Upper lobe of left lung (tissue), 6 donors: ENCODE data around the gene VGF. TPM values are rescaled to one million over a fixed set of nuclear protein-coding genes. Genes with fewer than 3 reads are reported as not detected.
A peak's percentile ranks its signal among the peaks of the same experiment; 100 is the strongest.
"Not testable (repeated sequence)": the region's sequence is repeated elsewhere in the genome, so short reads cannot be mapped to it uniquely, and the experiment has no call there.

Experiments used
- ATAC-seq, 2 donors: fragments of 200-7000 bp; cut with Tn5 transposase; one replicate each; pipeline ENCODE4 v1.9.1; 2022; ENCODE audit warnings: mild to moderate bottlenecking in 2 of 2, moderate library complexity in 2 of 2; ENCODE audit not compliant: low FRiP score in 2 of 2
- DNase-seq, 2 donors: peaks; one replicate each; pipeline ENCODE4 v3.0.0-alpha.2; 2019 to 2020
- H3K27ac ChIP-seq, 4 donors: fragments of 200-600 bp; sonication (generic); one replicate each; pipeline ENCODE4 v1.5.1; 2016 to 2019
- H3K27me3 ChIP-seq, 4 donors: fragments of 200-600 bp; sonication (generic); one replicate each; pipeline ENCODE4 v1.5.1; 2017 to 2019
- H3K36me3 ChIP-seq, 4 donors: fragments of 200-600 bp; sonication (generic); one replicate each; pipeline ENCODE4 v1.5.1; 2016 to 2019
- H3K4me1 ChIP-seq, 4 donors: fragments of 200-600 bp; sonication (generic); one replicate each; pipeline ENCODE4 v1.5.1; 2018 to 2019
- H3K4me3 ChIP-seq, 4 donors: fragments of 200-600 bp; sonication (generic); one replicate each; pipeline ENCODE4 v1.5.1; 2017 to 2019; ENCODE audit warnings: mild to moderate bottlenecking in 2 of 4, moderate library complexity in 1 of 4
- H3K9me3 ChIP-seq, 4 donors: fragments of 200-600 bp; sonication (generic); one replicate each; pipeline ENCODE4 v1.5.1; 2018 to 2019
- EP300 ChIP-seq, 4 donors: sonication (generic); formaldehyde crosslinking; IDR thresholded peaks; one replicate each; pipeline ENCODE4 v1.5.1; 2017; ENCODE audit warnings: antibody characterized with exemption in 4 of 4, control low read depth in 2 of 4
- POLR2A ChIP-seq, 4 donors: fragments of 450-650 bp; IDR thresholded peaks; one replicate each; pipeline ENCODE4 v1.5.1; 2016 to 2017; ENCODE audit warnings: antibody characterized with exemption in 4 of 4, mild to moderate bottlenecking in 2 of 4
- POLR2AphosphoS5 ChIP-seq, 2 donors: sonication (generic); formaldehyde crosslinking; IDR thresholded peaks; one replicate each; pipeline ENCODE4 v1.5.1; 2017; ENCODE audit warnings: antibody characterized with exemption in 2 of 2
- WGBS, 2 donors: methylation state at CpG; one replicate each; pipeline ENCODE4 v1.1.5; 2017 to 2018; 5-methylcytosine and 5-hydroxymethylcytosine counted together
- total RNA-seq, 6 donors: library from RNA; depleted of rRNA in 4 of 6; stranded (reverse); fragments of >200 nt in 4 of 6; gene quantifications; one replicate each; pipeline versions ENCODE4 v1.1.0 to v1.2.1, GENCODE V29; 2016 to 2021
- TF ChIP-seq, protein P1 (sequence below), 6 experiments: fragments of 450-650 bp in 4 of 6; fragments of 200-600 bp in 2 of 6; sonication (generic) in 2 of 6; IDR thresholded peaks; one replicate each; pipeline ENCODE4 v1.5.1; 2016 to 2019; ENCODE audit warnings: antibody characterized with exemption in 6 of 6
- donor health status: DM: no; HTN: no; CAD: no; lungs with moderate emphysema.
- donor health status: DM: no; HTN: yes; CAD: no; lungs with severe emphysema.

VGF gene
- total RNA-seq, 6 donors from 2014 or later, result 0.24 to 0.33 TPM; not detected in 4

DNA sequence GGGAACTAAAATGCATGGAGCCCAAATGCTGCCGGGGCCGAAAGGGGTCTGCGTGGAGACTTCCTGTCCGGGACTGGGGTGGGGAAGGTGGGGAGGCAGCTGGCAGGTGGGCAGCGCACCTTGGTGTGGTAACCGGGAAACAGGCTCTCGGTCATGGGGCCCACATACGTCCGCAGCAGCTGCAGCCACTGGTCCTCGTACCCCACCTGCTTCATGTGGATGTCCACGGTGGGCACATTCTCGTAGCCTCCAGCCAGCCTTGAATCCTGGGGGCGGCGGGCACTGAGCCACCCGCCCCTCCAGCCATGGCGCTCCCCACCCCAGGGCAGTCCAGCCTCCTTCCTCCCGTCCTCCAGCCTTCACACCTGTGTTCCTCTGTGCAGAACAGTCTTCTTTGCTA, 42.1 kb upstream of the VGF start:
- Histone ChIP-seq H3K27me3 (peaks cover 0 to 3% (median 1%) of the 10 kb centered on the region in 4 donors), H3K27ac (no peak overlapping the region), H3K4me3 (no peak overlapping the region), H3K36me3 (peaks cover 9 to 66% (median 52%) of the 10 kb centered on the region in 4 donors), H3K9me3 (no peaks in the 10 kb centered on the region), H3K4me1 (peaks cover 0 to under 1% (median 0%) of the 10 kb centered on the region in 4 donors)
- WGBS, 2 donors, result 93 to 95% methylated on average over 17 of the region's 17 CpGs
- ATAC-seq (peak in 1 of 2 donors; percentile 3), DNase-seq (no peak)
- TF ChIP-seq EP300 (IDR thresholded peaks at IDR 0.05), result no peak
- TF ChIP-seq, protein P1, sequence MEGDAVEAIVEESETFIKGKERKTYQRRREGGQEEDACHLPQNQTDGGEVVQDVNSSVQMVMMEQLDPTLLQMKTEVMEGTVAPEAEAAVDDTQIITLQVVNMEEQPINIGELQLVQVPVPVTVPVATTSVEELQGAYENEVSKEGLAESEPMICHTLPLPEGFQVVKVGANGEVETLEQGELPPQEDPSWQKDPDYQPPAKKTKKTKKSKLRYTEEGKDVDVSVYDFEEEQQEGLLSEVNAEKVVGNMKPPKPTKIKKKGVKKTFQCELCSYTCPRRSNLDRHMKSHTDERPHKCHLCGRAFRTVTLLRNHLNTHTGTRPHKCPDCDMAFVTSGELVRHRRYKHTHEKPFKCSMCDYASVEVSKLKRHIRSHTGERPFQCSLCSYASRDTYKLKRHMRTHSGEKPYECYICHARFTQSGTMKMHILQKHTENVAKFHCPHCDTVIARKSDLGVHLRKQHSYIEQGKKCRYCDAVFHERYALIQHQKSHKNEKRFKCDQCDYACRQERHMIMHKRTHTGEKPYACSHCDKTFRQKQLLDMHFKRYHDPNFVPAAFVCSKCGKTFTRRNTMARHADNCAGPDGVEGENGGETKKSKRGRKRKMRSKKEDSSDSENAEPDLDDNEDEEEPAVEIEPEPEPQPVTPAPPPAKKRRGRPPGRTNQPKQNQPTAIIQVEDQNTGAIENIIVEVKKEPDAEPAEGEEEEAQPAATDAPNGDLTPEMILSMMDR (IDR thresholded peaks at IDR 0.05), result no peak
- no peak for TF ChIP-seq POLR2A (IDR thresholded peaks at IDR 0.05)
- TF ChIP-seq POLR2AphosphoS5 (IDR thresholded peaks at IDR 0.05), result no peak

DNA sequence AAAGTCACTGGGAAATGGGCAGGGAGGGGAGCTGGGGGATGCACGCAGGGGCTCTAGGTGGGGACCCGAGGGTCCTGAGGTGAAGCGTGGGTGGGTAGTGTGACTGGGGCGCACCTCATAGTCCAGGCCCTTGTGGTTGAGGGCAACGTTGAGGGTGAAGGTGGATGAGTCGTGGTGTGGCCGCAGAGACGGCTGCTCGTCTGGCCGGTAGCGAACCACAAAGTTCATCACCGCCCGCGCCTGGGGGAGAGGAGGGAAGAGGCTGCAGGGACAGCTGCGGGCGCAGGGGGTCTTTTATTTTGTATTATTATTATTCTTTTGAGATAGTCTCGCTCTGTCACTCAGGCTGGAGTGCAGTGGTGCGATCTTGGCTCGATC, 41.3 kb upstream of the VGF start:
- peaks cover 0 to 11% (median 9%) of the 10 kb centered on the region in 4 donors for H3K27me3 ChIP-seq

DNA sequence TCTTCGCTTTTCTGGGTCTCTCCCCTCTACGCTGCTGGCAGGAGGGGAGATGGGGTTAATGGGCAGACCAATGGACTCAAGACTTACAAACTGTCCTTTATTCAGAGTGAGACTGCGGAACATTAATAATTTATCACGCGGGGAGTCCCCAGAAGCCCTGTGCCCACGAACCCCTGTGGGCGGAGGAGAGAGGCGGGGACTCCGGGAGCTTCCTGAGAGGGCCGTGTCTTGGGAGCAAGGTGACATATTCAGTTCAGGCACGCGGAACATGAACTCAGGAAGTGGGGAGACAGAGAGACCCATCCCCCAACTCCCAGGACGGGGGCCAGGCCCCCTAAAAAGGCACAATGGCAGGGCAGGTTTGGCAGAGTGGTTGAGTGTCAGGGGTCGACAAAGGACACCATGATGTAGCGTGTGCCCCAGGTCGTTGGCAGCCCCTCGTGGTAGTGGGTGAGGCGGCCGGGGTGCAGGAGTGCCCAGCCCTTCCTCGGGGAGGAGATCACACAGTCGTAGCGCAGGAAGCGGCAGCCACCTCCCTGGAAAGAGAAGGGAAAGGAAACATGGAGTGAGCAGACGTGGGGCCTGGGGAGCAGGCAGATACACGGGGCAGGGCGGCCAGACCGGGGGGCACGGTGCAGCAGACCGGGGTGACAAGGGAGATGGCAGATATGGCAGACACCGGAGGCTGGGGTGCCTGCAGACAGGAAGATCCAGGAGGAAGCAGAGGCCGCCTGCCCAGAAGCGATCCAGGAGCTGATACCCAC, 40.7 kb upstream of the VGF start:
- Histone ChIP-seq H3K27ac (no peak overlapping the region), H3K36me3 (peaks cover 5 to 53% (median 38%) of the 10 kb centered on the region in 4 donors), H3K27me3 (peaks cover 0 to 17% (median 11%) of the 10 kb centered on the region in 4 donors), H3K4me1 (peaks cover 0 to 12% (median 9%) of the 10 kb centered on the region in 4 donors), H3K4me3 (no peak overlapping the region), H3K9me3 (no peaks in the 10 kb centered on the region)
- WGBS, 2 donors, result 86% methylated on average over 30 to 32 of the region's 32 CpGs
- peak in 1 of 2 donors; percentile 24 for ATAC-seq
- TF ChIP-seq, protein P1 (IDR thresholded peaks at IDR 0.05), result no peak
- TF ChIP-seq POLR2AphosphoS5 (IDR thresholded peaks at IDR 0.05) (no peak), EP300 (IDR thresholded peaks at IDR 0.05) (no peak), POLR2A (IDR thresholded peaks at IDR 0.05) (no peak)
- DNase-seq, result peak in 1 of 2 donors; percentile 58

More for the DNA sequence above, 41.3 kb upstream of the VGF start:
- H3K9me3 ChIP-seq, result no peaks in the 10 kb centered on the region
- no peak overlapping the region for H3K4me3 ChIP-seq
- peaks cover 9 to 58% (median 44%) of the 10 kb centered on the region in 4 donors for H3K36me3 ChIP-seq
- H3K27ac ChIP-seq, result no peak overlapping the region
- TF ChIP-seq POLR2A (IDR thresholded peaks at IDR 0.05) (no peak), EP300 (IDR thresholded peaks at IDR 0.05) (no peak), POLR2AphosphoS5 (IDR thresholded peaks at IDR 0.05) (no peak)
- TF ChIP-seq, protein P1 (IDR thresholded peaks at IDR 0.05), result no peak
- peak in 1 of 2 donors; percentile 23 for ATAC-seq
- peaks cover 0 to 8% (median 6%) of the 10 kb centered on the region in 4 donors for H3K4me1 ChIP-seq
- 87 to 90% methylated on average over 19 of the region's 19 CpGs for WGBS, 2 donors
- no peak for DNase-seq

DNA sequence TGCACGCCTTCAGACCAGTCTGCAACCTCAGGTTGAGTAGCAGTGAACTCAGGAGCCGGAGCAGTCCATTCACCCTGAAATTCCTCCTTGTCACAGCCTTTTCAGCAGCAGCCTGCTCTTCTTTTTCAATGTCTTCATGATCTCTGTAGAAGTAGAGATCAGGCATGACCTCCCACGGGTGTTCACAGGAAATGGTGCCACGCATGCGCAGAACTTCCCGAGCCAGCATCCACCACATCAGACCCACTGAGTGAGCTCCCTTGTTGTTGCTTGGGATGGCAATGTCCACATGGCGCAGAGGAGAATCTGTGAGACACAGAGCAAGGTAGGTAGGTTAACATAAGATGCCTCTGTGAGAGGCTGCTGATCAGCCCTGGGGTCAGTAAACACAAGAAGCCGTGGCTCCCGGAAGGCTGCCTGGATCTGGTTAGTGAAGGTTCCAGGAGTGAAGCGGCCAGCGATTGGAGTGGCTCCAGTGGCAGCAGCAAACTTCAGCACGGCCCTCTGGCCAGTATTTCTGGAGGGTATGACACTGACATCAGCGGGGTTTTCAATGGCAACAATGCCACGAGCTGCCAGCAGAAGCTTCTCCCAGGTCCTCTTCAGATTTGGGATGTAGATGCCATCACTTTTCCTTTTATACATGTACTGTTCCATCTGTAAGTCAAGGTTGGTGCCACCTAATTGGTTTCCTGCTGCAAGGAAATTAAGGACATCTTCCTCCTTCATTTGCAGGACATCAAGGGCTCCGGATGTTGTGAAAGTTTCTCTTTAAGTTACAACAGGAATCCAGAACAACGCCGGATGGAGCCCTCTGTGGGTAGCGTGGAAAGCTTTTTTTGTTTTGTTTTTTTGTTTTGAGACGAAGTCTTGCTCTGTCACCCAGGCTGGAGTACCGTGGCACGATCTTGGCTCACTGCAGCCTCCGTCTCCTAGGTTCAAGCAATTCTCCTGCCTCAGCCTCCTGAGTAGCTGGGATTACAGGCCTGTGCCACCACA, 38.7 kb upstream of the VGF start:
- ATAC-seq, H3K4me3 ChIP-seq, H3K27ac ChIP-seq, H3K9me3 ChIP-seq, DNase-seq: not testable (repeated sequence)
- H3K4me1 ChIP-seq, result peaks cover 0 to 12% (median 9%) of the 10 kb centered on the region in 4 donors
- H3K27me3 ChIP-seq, result peaks cover 0 to 23% (median 14%) of the 10 kb centered on the region in 4 donors
- peaks cover 0 to 32% (median 21%) of the 10 kb centered on the region in 4 donors for H3K36me3 ChIP-seq
- WGBS, 2 donors, result 60 to 61% methylated on average over 11 to 22 of the region's 22 CpGs

DNA sequence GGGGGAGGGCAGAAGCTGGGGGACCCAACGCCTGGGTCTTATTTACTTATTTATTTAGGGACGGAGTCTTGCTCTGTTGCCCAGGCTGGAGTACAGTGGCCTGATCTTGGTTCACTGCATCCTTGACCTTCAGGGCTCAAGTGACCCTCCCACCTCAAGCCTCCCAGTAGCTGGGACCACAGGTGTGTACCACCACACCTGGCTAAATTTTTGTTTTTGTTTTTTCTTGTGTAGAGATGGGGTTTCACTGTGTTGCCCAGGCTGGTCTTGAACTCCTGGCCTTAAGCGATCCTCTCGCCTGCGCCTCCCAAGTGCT, 37.2 kb upstream of the VGF start:
- WGBS, 2 donors, result 84 to 86% methylated on average over 5 of the region's 5 CpGs

More for the DNA sequence above, 37.2 kb upstream of the VGF start:
- DNase-seq, result no peak
- Histone ChIP-seq H3K27me3 (peaks cover 0 to 26% (median 14%) of the 10 kb centered on the region in 4 donors), H3K27ac (no peak overlapping the region), H3K36me3 (peaks cover 0 to 17% (median 9%) of the 10 kb centered on the region in 4 donors), H3K9me3 (no peaks in the 10 kb centered on the region), H3K4me1 (peaks cover 0 to 12% (median 9%) of the 10 kb centered on the region in 4 donors), H3K4me3 (no peak overlapping the region)
- TF ChIP-seq EP300 (IDR thresholded peaks at IDR 0.05), result no peak
- TF ChIP-seq POLR2AphosphoS5 (IDR thresholded peaks at IDR 0.05), result no peak
- TF ChIP-seq POLR2A (IDR thresholded peaks at IDR 0.05), result no peak
- TF ChIP-seq, protein P1 (IDR thresholded peaks at IDR 0.05), result no peak
- no peak for ATAC-seq
